GM18867 (cell line): ENCODE measurements around the gene ZFP42.
"Not testable (repeated sequence)": the region's sequence is repeated elsewhere in the genome, so short reads cannot be mapped to it uniquely, and the experiment has no call there.

Source experiments
- ATAC-seq: cut with Tn5 transposase; IDR thresholded peaks from one replicate; pipeline ENCODE4 v1.9.1; 2021; ENCODE audit warnings: mild to moderate bottlenecking, moderate library complexity; ENCODE audit not compliant: unreplicated experiment

Gene ZFP42

GRCh38 chr4:188018262-188018661 lies 22.7 kb downstream of the ZFP42 start:
- no peak for ATAC-seq

- no peak for ATAC-seq
Measured at GRCh38 chr4:188021548-188022249, 26.1 kb downstream of the ZFP42 start.

DNA sequence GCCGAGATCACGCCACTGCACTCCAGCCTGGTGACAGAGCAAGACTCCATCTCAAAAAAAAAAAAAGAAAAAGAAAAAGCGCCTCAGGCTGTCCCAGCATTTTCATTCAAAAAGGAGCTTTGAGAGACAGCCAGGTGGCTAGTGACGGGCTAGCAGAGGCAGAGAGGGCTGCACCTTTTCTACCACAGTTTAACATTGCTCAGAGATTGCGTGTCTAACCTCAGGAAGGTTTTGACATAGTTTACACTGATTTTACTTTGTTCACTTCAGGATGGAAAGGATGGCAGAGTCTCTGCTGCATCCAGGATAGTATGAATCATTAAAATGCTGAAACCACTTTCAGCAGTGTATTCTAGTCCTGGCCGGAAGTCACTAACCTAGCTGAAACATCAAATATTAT lies 28.1 kb downstream of the ZFP42 start:
- ATAC-seq: no peak

DNA sequence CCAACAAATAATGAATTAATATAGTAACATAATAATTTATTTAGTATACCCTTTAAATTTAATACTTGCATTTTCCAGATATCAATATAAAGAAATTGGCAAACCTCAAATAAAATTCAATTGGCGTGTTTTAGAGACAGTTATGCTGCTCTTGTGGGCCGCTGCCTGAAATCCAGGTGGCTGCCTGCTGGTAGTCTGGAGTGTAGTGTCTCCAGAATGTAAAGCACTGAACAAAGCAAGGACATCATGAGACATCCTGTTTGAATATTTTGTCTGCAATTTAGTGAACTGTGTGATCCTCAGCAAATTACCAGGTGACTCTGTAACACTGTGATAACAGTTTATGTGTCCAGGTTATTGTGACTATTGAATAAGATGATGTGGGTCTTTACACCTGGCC lies 29.9 kb downstream of the ZFP42 start:
- no peak for ATAC-seq

DNA sequence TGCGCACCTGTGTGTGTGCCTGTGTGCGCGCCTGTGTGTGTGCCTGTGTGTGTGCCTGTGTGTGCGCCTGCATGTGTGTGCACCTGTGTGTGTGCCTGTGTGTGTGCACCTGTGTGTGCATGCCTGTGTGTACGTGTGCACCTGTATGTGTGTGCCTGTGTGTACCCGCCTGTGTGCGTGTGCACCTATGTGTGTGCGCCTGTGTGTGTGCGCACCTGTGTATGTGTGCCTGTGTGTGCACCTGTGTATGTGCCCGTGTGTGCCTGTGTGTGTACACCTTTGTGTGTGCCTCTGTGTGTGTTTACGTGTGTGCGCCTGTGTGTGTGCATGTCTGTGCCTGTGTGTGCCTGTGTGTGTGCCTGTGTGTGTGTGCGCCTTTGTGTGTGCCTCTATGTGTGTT lies 33.5 kb downstream of the ZFP42 start:
- ATAC-seq: no peak

- ATAC-seq: no peak
Measured at GRCh38 chr4:188030401-188030800, 34.8 kb downstream of the ZFP42 start.

DNA sequence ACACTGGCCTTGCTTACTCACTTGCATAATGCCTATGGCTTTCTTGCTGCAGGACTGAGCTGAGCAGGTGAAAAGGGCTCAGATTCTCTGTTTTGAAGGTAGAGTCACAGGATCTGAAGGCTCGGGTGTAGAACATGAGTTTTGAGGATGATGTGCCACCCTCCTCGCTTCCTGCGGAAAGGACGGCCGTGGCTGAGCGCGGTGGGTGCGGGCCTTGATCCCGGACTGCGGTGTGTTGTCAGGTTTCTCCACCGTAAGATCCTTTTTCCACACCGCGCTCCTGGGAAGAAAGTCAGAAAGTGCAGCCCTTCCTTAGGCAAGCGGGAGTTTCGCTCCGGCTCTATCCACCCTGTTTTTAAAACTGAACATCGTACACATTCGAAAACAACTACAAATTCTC lies 36.2 kb downstream of the ZFP42 start:
- no peak for ATAC-seq

- no peak for ATAC-seq
Measured at GRCh38 chr4:188032170-188032569, 36.6 kb downstream of the ZFP42 start.

DNA sequence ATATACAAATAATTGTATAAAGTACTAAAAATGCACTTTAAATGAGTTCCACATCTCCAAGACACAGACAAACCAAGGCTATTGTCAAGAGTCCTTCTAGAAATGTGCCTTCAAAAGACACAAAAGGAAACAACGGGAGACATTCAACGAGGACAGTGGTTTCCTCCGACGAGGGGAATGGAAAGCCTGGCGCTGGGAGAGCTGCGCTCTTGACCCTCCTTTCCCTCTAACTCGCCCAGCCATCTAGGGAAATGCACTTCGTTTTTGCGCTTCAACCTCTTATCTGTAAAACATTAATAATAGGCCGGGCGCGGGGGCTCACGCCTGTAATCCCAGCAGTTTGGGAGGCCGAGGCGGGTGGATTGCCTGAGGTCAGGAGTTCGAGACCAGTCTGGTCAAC lies 37.0 kb downstream of the ZFP42 start:
- ATAC-seq: no peak

- ATAC-seq: no peak
Measured at GRCh38 chr4:188037003-188037713, 41.6 kb downstream of the ZFP42 start.

DNA sequence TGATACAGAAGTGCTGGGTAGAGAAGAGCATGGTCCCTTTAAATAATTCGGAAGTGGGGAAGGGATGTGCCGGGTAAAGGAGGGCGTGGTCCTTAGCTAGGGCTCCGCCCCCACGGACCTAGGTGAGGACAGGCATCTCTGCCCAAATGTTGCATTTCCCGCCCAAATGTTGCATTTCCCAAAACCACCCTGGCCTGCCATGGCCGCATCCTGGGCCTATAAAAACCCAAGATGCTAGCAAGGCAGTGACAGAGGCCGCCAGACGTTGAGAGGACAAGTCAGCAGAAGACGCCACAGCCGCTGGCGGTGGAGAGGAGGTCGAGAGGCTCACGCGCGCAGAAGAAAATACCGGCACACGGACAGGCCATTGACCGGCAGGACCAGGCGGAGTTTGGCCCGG lies 46.1 kb downstream of the ZFP42 start:
- ATAC-seq: no peak

GRCh38 chr4:188042191-188042590 lies 46.6 kb downstream of the ZFP42 start:
- ATAC-seq: no peak

- no peak for ATAC-seq
Measured at GRCh38 chr4:188043154-188043553, 47.6 kb downstream of the ZFP42 start.

DNA sequence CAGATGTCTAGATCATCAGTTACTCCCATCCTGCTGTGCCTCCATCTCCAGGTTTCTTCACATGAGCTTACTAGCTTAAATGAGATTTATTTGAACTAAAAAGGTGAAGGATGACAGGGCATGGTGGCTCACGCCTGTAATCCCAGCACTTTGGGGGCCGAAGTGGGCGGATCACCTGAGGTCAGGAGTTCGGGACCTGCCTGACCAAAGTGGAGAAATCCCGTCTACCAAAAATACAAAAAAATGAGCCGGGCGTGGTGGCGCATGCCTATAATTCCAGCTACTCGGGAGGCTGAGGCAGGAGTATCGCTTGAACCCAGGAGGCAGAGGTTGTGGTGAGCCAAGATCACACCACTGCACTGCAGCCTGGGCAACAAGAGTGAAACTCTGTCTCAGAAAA lies 49.9 kb downstream of the ZFP42 start:
- not testable (repeated sequence) for ATAC-seq

DNA sequence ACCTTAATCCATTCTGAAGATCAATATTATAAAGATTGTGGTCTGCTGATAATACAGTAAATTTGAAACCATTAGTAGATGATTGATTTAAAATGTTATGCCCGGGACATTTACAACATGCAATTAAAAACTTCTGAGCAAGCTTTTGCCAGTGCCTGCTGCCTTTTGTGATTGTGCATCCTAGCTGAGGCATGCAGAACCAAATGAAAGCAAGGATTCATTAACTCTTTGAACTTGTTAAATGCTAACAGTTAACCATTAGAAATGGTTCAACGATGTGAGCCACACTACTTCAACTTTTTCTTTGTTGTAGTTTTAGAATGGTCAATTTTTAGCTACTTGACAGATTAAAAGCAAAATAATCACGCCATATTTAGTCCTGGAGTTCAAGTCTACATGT lies 51.1 kb downstream of the ZFP42 start:
- ATAC-seq: no peak

GRCh38 chr4:188053302-188053701 lies 57.7 kb downstream of the ZFP42 start:
- no peak for ATAC-seq
